Gastrocnemius medialis (tissue), 4 donors: ENCODE measurements around the gene MUC15.

Experiments
- POLR2A ChIP-seq, 2 donors: fragments of 450-650 bp; IDR thresholded peaks; one replicate each; pipeline ENCODE4 v1.6.1; 2017; ENCODE audit warnings: antibody characterized with exemption in 2 of 2, mild to moderate bottlenecking in 2 of 2, moderate library complexity in 2 of 2
- TF ChIP-seq, protein P1 (sequence below), 5 experiments: fragments of 450-650 bp in 3 of 5; fragments of 200-600 bp in 2 of 5; sonication (generic) in 2 of 5; IDR thresholded peaks in 4 of 5; conservative IDR thresholded peaks in 1 of 5; 1 replicate in 4 of 5; 2 replicates in 1 of 5; pipeline ENCODE4 v1.5.1; 2016 to 2019; ENCODE audit warnings: antibody characterized with exemption in 5 of 5, mild to moderate bottlenecking in 3 of 5, moderate library complexity in 3 of 5

DNA sequence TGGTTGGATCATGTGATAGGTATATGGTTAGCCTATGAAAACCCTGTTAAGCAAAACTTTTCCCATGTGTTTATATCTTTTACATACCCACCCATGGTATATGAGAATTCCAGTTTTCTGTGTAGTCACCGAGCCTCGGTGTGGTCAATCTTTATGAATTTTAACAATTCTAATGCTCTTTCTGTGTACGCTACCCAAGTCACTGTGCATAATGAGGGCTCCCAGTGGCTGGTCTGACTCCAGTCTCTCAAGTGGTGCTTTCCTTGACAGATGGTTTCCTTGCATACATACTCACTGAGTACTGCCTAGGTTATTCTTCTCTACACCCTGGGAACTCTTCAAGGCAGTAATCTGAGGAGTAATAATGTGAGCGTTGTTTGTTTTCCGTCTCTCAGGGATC, 17.6 kb downstream of the MUC15 start:
- TF ChIP-seq, protein P1, sequence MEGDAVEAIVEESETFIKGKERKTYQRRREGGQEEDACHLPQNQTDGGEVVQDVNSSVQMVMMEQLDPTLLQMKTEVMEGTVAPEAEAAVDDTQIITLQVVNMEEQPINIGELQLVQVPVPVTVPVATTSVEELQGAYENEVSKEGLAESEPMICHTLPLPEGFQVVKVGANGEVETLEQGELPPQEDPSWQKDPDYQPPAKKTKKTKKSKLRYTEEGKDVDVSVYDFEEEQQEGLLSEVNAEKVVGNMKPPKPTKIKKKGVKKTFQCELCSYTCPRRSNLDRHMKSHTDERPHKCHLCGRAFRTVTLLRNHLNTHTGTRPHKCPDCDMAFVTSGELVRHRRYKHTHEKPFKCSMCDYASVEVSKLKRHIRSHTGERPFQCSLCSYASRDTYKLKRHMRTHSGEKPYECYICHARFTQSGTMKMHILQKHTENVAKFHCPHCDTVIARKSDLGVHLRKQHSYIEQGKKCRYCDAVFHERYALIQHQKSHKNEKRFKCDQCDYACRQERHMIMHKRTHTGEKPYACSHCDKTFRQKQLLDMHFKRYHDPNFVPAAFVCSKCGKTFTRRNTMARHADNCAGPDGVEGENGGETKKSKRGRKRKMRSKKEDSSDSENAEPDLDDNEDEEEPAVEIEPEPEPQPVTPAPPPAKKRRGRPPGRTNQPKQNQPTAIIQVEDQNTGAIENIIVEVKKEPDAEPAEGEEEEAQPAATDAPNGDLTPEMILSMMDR (IDR thresholded peaks at IDR 0.05 in 4 of 5, conservative IDR thresholded peaks at IDR 0.05 in 1 of 5) = no peak
- no peak for TF ChIP-seq POLR2A (IDR thresholded peaks at IDR 0.05)
